ENCODE data around the gene CYP26B1.

GRCh38 chr2:72191441-72191840, 43.8 kb upstream of the CYP26B1 start:
- TF ChIP-seq, protein P1, sequence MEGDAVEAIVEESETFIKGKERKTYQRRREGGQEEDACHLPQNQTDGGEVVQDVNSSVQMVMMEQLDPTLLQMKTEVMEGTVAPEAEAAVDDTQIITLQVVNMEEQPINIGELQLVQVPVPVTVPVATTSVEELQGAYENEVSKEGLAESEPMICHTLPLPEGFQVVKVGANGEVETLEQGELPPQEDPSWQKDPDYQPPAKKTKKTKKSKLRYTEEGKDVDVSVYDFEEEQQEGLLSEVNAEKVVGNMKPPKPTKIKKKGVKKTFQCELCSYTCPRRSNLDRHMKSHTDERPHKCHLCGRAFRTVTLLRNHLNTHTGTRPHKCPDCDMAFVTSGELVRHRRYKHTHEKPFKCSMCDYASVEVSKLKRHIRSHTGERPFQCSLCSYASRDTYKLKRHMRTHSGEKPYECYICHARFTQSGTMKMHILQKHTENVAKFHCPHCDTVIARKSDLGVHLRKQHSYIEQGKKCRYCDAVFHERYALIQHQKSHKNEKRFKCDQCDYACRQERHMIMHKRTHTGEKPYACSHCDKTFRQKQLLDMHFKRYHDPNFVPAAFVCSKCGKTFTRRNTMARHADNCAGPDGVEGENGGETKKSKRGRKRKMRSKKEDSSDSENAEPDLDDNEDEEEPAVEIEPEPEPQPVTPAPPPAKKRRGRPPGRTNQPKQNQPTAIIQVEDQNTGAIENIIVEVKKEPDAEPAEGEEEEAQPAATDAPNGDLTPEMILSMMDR (IDR thresholded peaks at IDR 0.05; ENCODE audit: insufficient read depth, low read depth, low read length): no peak
- no peak for TF ChIP-seq EZH2 (IDR thresholded peaks at IDR 0.05; ENCODE audit: insufficient read depth, low read length)

Data from astrocyte (in vitro differentiated cells and primary cell).